Measurements from ENCODE around the gene FUT8.

DNA sequence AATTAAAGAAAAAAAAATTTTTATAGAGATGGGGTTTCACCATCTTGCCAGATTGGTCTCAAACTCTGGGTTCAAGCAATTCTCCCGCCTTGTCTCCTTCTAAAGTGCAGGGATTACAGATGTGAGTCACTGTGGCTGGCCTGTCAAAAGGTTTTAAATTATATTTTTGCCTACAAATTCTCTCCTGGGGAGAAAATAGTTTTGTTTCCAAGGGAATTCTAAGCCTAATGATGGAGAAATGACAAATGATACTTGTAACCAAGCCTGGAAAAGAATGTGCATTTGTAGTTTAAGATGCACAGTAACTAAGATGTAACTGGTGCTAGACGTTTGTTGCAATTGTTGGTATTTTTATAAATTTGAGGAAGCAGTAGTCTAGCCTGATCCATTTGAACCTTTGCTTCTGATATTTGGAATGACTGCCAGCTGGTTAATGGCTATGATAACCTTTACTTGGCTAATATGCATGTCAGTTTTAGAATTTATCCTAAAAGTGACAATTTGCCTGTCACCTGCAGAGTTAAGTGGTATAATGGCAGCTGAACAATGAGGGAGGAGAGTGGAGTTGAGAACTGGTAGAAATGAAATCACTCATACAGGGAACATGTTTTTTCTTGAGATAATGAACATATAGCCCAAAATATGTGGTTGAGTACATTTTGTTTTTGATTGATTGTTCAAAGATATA lies 148.0 kb downstream of the FUT8 start:
- TF ChIP-seq EZH2 (IDR thresholded peaks at IDR 0.05; ENCODE audit: borderline replicate concordance, insufficient read depth, low read depth, low read length, poor library complexity, severe bottlenecking): no peak
- TF ChIP-seq, protein P1, sequence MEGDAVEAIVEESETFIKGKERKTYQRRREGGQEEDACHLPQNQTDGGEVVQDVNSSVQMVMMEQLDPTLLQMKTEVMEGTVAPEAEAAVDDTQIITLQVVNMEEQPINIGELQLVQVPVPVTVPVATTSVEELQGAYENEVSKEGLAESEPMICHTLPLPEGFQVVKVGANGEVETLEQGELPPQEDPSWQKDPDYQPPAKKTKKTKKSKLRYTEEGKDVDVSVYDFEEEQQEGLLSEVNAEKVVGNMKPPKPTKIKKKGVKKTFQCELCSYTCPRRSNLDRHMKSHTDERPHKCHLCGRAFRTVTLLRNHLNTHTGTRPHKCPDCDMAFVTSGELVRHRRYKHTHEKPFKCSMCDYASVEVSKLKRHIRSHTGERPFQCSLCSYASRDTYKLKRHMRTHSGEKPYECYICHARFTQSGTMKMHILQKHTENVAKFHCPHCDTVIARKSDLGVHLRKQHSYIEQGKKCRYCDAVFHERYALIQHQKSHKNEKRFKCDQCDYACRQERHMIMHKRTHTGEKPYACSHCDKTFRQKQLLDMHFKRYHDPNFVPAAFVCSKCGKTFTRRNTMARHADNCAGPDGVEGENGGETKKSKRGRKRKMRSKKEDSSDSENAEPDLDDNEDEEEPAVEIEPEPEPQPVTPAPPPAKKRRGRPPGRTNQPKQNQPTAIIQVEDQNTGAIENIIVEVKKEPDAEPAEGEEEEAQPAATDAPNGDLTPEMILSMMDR (IDR thresholded peaks at IDR 0.05): no peak
